ENCODE data around the gene MYADML2.

The MYADML2 gene

GRCh38 chr17:81908793-81909192 is 38.2 kb downstream of the MYADML2 start:
- DNase-seq: no peak

GRCh38 chr17:81907219-81908145 is 39.6 kb downstream of the MYADML2 start:
- DNase-seq: no peak

GRCh38 chr17:81906476-81907218 is 40.4 kb downstream of the MYADML2 start:
- DNase-seq: peak in 1 of 2 experiments; percentile 35

GRCh38 chr17:81905993-81906392 is 41.0 kb downstream of the MYADML2 start:
- DNase-seq: no peak

GRCh38 chr17:81905424-81905875 is 41.6 kb downstream of the MYADML2 start:
- no peak for DNase-seq

- no peak for DNase-seq
These were observed 42.2 kb downstream of the MYADML2 start for GRCh38 chr17:81904600-81905423.

GRCh38 chr17:81903896-81904599 is 43.0 kb downstream of the MYADML2 start:
- DNase-seq: no peak

GRCh38 chr17:81903415-81903831 is 43.6 kb downstream of the MYADML2 start:
- DNase-seq: no peak

GRCh38 chr17:81902653-81903414 is 44.2 kb downstream of the MYADML2 start:
- DNase-seq: no peak

- peak in 1 of 2 experiments; percentile 34 for DNase-seq
These were observed 44.9 kb downstream of the MYADML2 start, which contains the start of gene NPB for GRCh38 chr17:81902023-81902652. NPB (plus strand) TSS chr17:81902238; CDS start chr17:81902278, 40 bp downstream.

- DNase-seq: no peak
These were observed 45.6 kb downstream of the MYADML2 start for GRCh38 chr17:81901167-81902022.

- no peak for DNase-seq
These were observed 46.7 kb downstream of the MYADML2 start for GRCh38 chr17:81900181-81900820.

- no peak for DNase-seq
These were observed 47.4 kb downstream of the MYADML2 start for GRCh38 chr17:81899514-81900166.

- DNase-seq: no peak
These were observed 48.1 kb downstream of the MYADML2 start for GRCh38 chr17:81898885-81899284.

- no peak for DNase-seq
These were observed 48.8 kb downstream of the MYADML2 start for GRCh38 chr17:81898029-81898866.

- DNase-seq: no peak
These were observed 51.6 kb downstream of the MYADML2 start for GRCh38 chr17:81895400-81895799.

GRCh38 chr17:81891303-81891552 is 55.8 kb downstream of the MYADML2 start:
- no peak for DNase-seq

Measured in activated T-cell treated with anti-CD3 and anti-CD28 coated beads, Interleukin-2, amount 50 U/mL, for 48 hours (primary cell).